AG10803 (cell line): ENCODE results near the gene AGAP1.

ENCODE experiments used
- DNase-seq: peaks from one replicate; pipeline ENCODE4 v3.0.0; 2010; ENCODE audit warnings: low read depth
- H3K4me3 ChIP-seq: 2 replicates; pipeline ENCODE4 v1.5.1; 2011; ENCODE audit warnings: mild to moderate bottlenecking, low read length, control low read depth
- CTCF ChIP-seq: conservative IDR thresholded peaks from 2 replicates; pipeline ENCODE4 v1.5.1; 2011; ENCODE audit warnings: mild to moderate bottlenecking, low read length, control low read depth, inconsistent platforms

AGAP1 gene

GRCh38 chr2:236172255-236173035 lies 678.6 kb downstream of the AGAP1 start:
- no peak for DNase-seq
- TF ChIP-seq CTCF: no peak
- H3K4me3 ChIP-seq: no peak overlapping the region

GRCh38 chr2:236173036-236173728 lies 679.3 kb downstream of the AGAP1 start:
- no peak for TF ChIP-seq CTCF

GRCh38 chr2:236173729-236174607 lies 680.1 kb downstream of the AGAP1 start:
- DNase-seq: no peak
- no peak for TF ChIP-seq CTCF
- H3K4me3 ChIP-seq: no peak overlapping the region

More at GRCh38 chr2:236173036-236173728, 679.3 kb downstream of the AGAP1 start:
- no peak for DNase-seq
- no peak overlapping the region for H3K4me3 ChIP-seq

GRCh38 chr2:236175548-236176150 lies 681.8 kb downstream of the AGAP1 start:
- TF ChIP-seq CTCF: no peak
- no peak overlapping the region for H3K4me3 ChIP-seq
- no peak for DNase-seq

- DNase-seq: no peak
- peak; percentile 44 for TF ChIP-seq CTCF
- no peak overlapping the region for H3K4me3 ChIP-seq
Observed at GRCh38 chr2:236176417-236176816, 682.6 kb downstream of the AGAP1 start.

GRCh38 chr2:236176951-236177350 lies 683.1 kb downstream of the AGAP1 start:
- DNase-seq: no peak
- TF ChIP-seq CTCF: no peak
- no peak overlapping the region for H3K4me3 ChIP-seq
